Measurements from ENCODE around the gene DBNL.

The DBNL gene

DNA sequence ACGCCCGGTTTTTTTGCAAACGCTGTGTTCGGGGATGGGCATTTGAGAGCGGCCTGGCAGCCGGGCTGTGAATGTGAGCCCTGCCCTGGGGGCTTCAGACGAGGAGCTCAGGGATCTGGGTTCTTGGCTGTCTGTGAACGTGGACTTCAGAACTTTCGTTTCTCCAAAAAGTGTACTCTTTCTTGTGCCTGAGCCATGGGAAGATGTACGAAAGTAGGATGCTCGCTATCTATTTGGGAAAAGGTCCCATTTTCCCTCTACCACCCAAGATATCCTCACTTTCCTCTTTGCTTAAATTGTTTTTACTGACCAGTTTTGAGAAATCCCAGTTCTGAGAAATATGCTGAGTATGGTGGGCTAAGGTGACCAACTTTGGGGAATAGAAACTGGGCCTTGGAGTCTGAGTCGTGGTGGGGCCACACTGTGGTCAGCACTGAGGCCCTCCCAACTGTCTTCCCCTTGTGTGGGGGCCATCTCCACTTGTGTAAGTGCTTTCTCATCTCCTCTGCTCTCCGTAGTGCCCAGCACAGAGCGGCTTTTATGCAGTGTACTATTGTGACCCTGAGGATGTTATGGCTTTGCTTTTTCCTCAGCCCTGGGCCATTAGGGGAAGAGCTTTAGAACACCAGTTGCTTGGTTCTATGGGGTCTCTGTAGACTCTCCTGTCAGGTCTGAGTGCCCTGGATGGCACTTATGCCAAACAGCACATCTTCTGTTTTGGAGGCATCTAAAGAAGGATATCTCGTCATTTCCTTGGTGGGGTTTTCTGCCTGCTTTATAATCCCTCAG, 918 bp downstream of the DBNL start:
- H4K20me1 ChIP-seq (ENCODE audit: control insufficient read depth, insufficient read depth, low read depth, low read length), result peaks cover 16% of the 10 kb centered on the region
- peak overlapping the region; percentile 83 for H3K27ac ChIP-seq (ENCODE audit: low read depth, low read length)
- peaks cover 46% of the 10 kb centered on the region for H3K4me1 ChIP-seq (ENCODE audit: control insufficient read depth, low read length)

DNA sequence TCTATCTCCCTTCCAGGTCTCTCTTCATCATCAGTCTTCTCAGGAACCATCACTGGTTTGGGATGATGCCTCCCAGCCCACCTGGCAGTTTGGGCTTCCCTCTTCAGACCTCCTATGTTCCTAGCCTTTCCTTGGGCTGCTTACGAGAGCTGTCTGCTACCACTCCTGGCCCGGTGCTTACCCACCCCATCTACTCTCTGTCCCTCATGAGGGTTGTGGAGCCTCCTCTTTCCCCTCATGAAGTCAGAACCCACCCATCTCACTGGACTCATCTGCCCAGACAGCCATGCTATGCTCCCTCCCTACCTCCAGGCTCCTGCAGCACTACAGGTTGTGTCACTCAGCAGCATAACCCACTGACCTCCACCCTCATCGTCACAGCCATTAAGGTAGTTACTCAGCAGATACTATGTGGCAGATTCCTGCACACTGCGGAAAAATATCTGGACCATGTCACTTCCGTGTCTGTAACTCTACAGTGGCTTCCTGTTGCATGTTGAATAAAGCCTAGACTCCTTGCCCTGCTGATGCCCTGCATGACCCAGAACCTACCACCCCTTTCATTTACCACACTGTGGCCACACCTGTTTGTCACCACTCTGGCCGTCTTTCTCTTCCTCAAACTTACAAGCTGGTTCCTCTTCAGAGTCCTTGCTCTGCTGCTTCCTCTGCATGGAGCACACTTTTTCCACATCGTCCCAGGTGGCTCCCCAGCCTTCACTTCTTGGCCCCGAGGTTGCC, 2.0 kb downstream of the DBNL start:
- Histone ChIP-seq H3K36me3 (ENCODE audit: control insufficient read depth, low read length) (peaks cover 63% of the 10 kb centered on the region), H3K9me2 (replicated peaks; ENCODE audit: control insufficient read depth, low read length) (no peaks in the 10 kb centered on the region), H3K27me3 (ENCODE audit: control insufficient read depth, low read length) (no peaks in the 10 kb centered on the region), H4K20me1 (ENCODE audit: control insufficient read depth, insufficient read depth, low read depth, low read length) (peaks cover 19% of the 10 kb centered on the region), H3K9me3 (ENCODE audit: control insufficient read depth, insufficient read depth, low read length) (no peaks in the 10 kb centered on the region), H3K27ac (ENCODE audit: low read depth, low read length) (peak overlapping the region; percentile 83), H3K4me1 (ENCODE audit: control insufficient read depth, low read length) (peaks cover 40% of the 10 kb centered on the region), H3F3A (ENCODE audit: control insufficient read depth, insufficient read depth) (peaks cover 29% of the 10 kb centered on the region), H3K4me2 (ENCODE audit: low read length) (peak overlapping the region; percentile 97), H3K4me3 (ENCODE audit: low read length) (peak overlapping the region; percentile 79), H3K79me2 (ENCODE audit: control insufficient read depth, low read length) (peaks cover 76% of the 10 kb centered on the region)
- TF ChIP-seq, protein P1, sequence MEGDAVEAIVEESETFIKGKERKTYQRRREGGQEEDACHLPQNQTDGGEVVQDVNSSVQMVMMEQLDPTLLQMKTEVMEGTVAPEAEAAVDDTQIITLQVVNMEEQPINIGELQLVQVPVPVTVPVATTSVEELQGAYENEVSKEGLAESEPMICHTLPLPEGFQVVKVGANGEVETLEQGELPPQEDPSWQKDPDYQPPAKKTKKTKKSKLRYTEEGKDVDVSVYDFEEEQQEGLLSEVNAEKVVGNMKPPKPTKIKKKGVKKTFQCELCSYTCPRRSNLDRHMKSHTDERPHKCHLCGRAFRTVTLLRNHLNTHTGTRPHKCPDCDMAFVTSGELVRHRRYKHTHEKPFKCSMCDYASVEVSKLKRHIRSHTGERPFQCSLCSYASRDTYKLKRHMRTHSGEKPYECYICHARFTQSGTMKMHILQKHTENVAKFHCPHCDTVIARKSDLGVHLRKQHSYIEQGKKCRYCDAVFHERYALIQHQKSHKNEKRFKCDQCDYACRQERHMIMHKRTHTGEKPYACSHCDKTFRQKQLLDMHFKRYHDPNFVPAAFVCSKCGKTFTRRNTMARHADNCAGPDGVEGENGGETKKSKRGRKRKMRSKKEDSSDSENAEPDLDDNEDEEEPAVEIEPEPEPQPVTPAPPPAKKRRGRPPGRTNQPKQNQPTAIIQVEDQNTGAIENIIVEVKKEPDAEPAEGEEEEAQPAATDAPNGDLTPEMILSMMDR (IDR thresholded peaks at IDR 0.05; ENCODE audit: low read depth, low read length, poor library complexity, severe bottlenecking), result no peak
- TF ChIP-seq EZH2phosphoT487 (IDR thresholded peaks at IDR 0.05; ENCODE audit: borderline replicate concordance, low read length), result no peak

More for the DNA sequence above, 918 bp downstream of the DBNL start:
- Histone ChIP-seq H3K27me3 (ENCODE audit: control insufficient read depth, low read length) (no peaks in the 10 kb centered on the region), H3K36me3 (ENCODE audit: control insufficient read depth, low read length) (peaks cover 52% of the 10 kb centered on the region), H3K9me2 (replicated peaks; ENCODE audit: control insufficient read depth, low read length) (no peaks in the 10 kb centered on the region), H3K4me3 (ENCODE audit: low read length) (peak overlapping the region; percentile 79), H3F3A (ENCODE audit: control insufficient read depth, insufficient read depth) (peaks cover 29% of the 10 kb centered on the region), H3K4me2 (ENCODE audit: low read length) (peak overlapping the region; percentile 97), H3K79me2 (ENCODE audit: control insufficient read depth, low read length) (peaks cover 65% of the 10 kb centered on the region), H3K9me3 (ENCODE audit: control insufficient read depth, insufficient read depth, low read length) (no peaks in the 10 kb centered on the region)
- TF ChIP-seq, protein P1 (IDR thresholded peaks at IDR 0.05; ENCODE audit: low read depth, low read length, poor library complexity, severe bottlenecking), result no peak
- no peak for TF ChIP-seq EZH2phosphoT487 (IDR thresholded peaks at IDR 0.05; ENCODE audit: borderline replicate concordance, low read length)

DNA sequence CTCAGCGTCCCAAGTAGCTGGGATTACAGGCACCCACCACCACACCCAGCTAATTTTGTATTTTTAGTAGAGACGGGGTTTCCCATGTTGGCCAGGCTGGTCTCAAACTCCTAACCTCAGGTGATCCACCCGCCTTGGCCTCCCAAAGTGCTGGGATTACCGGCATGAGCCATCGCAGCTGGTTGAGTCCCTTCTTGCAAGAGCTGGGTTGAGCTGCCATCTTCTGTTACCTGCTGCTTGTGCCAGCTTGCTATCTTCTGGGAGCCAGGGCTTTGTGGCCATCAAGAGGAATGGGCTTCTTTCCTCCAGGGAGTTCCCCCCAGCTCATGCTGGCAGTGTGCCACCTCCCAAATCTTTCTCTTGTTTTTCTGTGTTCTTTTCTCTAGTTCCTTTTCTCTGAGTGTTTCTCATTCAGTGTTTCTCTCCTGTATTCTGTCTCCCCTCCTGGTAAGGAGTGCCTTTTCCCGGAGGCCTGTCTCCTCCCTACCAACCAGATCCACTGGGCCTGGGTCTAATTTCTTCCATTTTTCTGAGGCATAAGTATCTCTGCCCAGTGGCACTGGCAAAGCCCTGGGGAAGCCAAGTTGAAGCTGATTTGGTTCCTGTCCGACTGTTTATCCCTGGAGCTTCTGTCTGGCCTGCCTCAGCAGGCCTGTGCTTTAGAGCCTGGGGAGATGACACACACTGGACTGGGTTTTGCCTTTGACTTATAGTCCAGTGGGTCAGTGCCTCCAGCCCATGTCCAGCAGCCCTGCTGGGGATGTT, 3.7 kb downstream of the DBNL start:
- H3K9me3 ChIP-seq (ENCODE audit: control insufficient read depth, insufficient read depth, low read length), result no peaks in the 10 kb centered on the region
- H3K4me1 ChIP-seq (ENCODE audit: control insufficient read depth, low read length), result peaks cover 40% of the 10 kb centered on the region
- peaks cover 19% of the 10 kb centered on the region for H4K20me1 ChIP-seq (ENCODE audit: control insufficient read depth, insufficient read depth, low read depth, low read length)
- H3K4me2 ChIP-seq (ENCODE audit: low read length), result peak overlapping the region; percentile 4; the same call in 1 of the 2 replicates
- H3F3A ChIP-seq (ENCODE audit: control insufficient read depth, insufficient read depth), result peaks cover 21% of the 10 kb centered on the region
- TF ChIP-seq, protein P1 (IDR thresholded peaks at IDR 0.05; ENCODE audit: low read depth, low read length, poor library complexity, severe bottlenecking), result no peak
- TF ChIP-seq EZH2phosphoT487 (IDR thresholded peaks at IDR 0.05; ENCODE audit: borderline replicate concordance, low read length), result no peak
- no peaks in the 10 kb centered on the region for H3K27me3 ChIP-seq (ENCODE audit: control insufficient read depth, low read length)
- no peak overlapping the region for H3K4me3 ChIP-seq (ENCODE audit: low read length)
- no peaks in the 10 kb centered on the region for H3K9me2 ChIP-seq (replicated peaks; ENCODE audit: control insufficient read depth, low read length)
- H3K27ac ChIP-seq (ENCODE audit: low read depth, low read length), result no peak overlapping the region
- peaks cover 89% of the 10 kb centered on the region for H3K79me2 ChIP-seq (ENCODE audit: control insufficient read depth, low read length)
- peaks cover 78% of the 10 kb centered on the region for H3K36me3 ChIP-seq (ENCODE audit: control insufficient read depth, low read length)
